Kidney epithelial cell (primary cell): ENCODE measurements around the gene KCNJ11. TPM values are rescaled to one million over a fixed set of nuclear protein-coding genes. Genes with fewer than 3 reads are reported as not detected.

ENCODE experiments used
- DNase-seq: peaks from one replicate; pipeline ENCODE4 v3.0.0-alpha.2; 2010; ENCODE audit warnings: low read depth
- H3K27me3 ChIP-seq: 2 replicates; pipeline ENCODE4 v1.6.0; 2011; ENCODE audit warnings: low read length; ENCODE audit not compliant: control insufficient read depth, insufficient read depth
- H3K36me3 ChIP-seq: 2 replicates; pipeline ENCODE4 v1.5.1; 2011; ENCODE audit warnings: low read length; ENCODE audit not compliant: control insufficient read depth, insufficient read depth
- H3K4me3 ChIP-seq: 2 replicates; pipeline ENCODE4 v1.5.1; 2011; ENCODE audit warnings: low read depth, mild to moderate bottlenecking, control low read depth, low read length
- total RNA-seq: library from RNA; depleted of rRNA; stranded (reverse); fragments of >200 nt; gene quantifications from 2 replicates; pipeline ENCODE4 v1.2.3, GENCODE V29; 2015
- TF ChIP-seq, protein P1 (sequence below): IDR thresholded peaks from 2 replicates; pipeline ENCODE4 v1.5.1; 2011; ENCODE audit warnings: mild to moderate bottlenecking, moderate library complexity, low read length, control low read depth, inconsistent platforms; ENCODE audit not compliant: insufficient read depth, poor library complexity, severe bottlenecking

KCNJ11 gene
- total RNA-seq, 1 donor from 2014 or later, result 1.3 TPM

DNA sequence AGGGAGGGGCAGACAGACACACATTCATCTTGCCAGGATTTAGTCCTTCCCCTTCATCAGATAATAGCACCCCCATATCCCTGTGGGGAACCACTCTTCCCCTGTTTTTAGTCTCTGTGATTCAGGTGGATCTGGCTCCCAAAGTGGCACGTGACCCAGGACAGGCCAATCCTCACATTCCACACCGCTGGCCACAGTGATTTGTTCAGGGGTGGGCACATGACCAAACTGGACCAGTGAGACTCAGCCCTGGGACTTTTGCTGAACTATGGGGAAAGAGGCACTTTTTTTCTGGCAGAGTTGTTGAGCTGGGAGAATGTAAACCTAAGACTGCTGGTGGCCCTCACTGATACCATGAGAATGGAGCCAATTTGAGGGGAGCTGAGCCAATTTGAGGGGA, 19.1 kb upstream of the KCNJ11 start:
- H3K4me3 ChIP-seq, result no peak overlapping the region
- H3K36me3 ChIP-seq, result no peaks in the 10 kb centered on the region
- no peak for DNase-seq
- H3K27me3 ChIP-seq, result peaks cover 14% of the 10 kb centered on the region
- TF ChIP-seq, protein P1, sequence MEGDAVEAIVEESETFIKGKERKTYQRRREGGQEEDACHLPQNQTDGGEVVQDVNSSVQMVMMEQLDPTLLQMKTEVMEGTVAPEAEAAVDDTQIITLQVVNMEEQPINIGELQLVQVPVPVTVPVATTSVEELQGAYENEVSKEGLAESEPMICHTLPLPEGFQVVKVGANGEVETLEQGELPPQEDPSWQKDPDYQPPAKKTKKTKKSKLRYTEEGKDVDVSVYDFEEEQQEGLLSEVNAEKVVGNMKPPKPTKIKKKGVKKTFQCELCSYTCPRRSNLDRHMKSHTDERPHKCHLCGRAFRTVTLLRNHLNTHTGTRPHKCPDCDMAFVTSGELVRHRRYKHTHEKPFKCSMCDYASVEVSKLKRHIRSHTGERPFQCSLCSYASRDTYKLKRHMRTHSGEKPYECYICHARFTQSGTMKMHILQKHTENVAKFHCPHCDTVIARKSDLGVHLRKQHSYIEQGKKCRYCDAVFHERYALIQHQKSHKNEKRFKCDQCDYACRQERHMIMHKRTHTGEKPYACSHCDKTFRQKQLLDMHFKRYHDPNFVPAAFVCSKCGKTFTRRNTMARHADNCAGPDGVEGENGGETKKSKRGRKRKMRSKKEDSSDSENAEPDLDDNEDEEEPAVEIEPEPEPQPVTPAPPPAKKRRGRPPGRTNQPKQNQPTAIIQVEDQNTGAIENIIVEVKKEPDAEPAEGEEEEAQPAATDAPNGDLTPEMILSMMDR, result no peak

DNA sequence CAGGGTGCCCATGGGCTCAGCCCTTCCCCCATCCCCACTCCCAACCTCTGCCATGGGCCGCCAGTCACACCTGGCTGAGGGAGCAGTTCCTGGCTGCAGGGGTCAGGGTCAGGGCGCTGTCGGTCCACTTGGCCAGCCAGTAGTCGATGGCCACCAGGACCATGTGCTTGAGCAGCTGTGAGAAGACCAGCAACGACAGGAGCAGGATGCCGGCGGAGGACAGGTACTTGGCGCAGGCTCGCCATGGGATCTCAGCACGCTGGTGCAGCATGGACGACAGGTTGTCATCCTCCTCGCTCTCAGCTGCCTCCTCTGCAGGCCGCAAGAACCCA, 18.3 kb upstream of the KCNJ11 start:
- Histone ChIP-seq H3K36me3 (no peaks in the 10 kb centered on the region), H3K4me3 (no peak overlapping the region), H3K27me3 (peaks cover 9% of the 10 kb centered on the region)
- TF ChIP-seq, protein P1, result no peak
- DNase-seq, result no peak

DNA sequence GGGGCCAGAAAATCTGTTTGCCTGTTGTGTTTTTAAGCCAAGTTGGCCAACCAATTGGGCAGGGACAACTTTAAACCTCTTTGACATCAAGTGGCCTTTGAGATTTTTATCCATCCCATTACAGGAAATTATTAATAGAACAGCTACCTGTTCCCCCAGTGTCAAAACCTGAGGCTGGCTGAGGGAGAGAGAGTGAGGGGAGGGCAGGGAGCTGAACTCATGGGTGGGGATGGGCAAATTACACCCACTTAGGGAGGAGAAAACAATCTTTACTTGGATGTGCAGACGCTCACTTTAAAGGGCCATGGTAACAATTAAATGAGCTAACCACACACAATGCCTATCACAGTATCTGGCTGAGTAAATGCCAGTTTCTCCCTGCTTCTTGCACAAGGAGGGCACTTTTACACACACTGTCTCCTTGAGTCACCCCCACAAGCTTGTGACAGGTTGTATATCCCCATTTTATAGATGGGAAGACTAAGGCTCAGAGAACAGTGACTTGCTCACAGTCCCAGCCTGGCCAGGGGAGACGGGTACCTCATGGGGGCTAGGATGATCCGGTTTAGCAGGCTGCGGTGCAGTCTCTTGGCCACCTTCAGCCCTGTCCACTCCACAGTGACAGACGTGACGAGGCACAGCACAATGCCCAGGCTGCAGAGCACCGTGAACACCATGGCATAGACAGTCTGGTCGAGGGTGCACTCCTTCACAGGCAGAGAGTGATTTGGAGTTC, 17.8 kb upstream of the KCNJ11 start:
- H3K4me3 ChIP-seq, result no peak overlapping the region
- H3K36me3 ChIP-seq, result no peaks in the 10 kb centered on the region
- DNase-seq, result no peak
- H3K27me3 ChIP-seq, result peaks cover 9% of the 10 kb centered on the region
- TF ChIP-seq, protein P1, result no peak

DNA sequence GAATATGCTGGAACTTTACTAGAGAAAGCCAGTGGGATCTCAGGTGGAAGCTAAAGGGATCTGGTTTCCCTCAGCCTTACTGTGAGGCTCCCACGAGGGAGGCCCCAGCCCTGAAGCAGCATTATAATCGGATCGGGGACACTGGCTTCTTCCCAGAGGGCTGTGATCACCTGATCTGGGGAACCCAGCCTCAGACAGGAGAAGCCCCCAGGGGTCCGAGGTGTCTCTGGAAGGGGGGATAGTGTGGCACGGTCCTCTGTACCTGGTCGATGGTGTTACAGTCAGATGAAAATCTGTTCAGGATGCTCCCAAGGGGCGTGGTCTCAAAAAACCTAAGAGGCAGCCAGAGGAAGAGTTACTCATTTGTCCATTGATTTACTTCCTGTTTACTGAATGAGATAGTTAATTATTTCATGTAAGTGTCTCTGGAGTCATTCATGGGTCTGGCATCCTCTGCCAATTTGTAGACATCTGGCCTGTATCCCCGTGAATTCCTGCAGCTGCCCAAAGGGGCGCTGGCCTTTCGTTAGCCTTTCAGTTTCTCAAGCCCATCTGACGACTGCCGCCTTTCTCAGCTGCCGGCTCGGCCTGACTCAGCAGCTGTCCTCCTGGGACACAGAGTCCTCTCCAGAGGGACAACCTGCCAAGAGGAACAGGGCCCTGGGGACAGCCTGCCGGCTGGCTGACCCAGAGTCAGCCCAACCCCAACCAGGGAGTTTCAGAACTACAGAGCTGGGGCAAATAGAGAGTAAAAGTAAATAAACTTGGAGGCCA, 17.0 kb upstream of the KCNJ11 start:
- H3K4me3 ChIP-seq, result no peak overlapping the region
- peaks cover 10% of the 10 kb centered on the region for H3K27me3 ChIP-seq
- DNase-seq, result no peak
- TF ChIP-seq, protein P1, result no peak
- H3K36me3 ChIP-seq, result no peaks in the 10 kb centered on the region

DNA sequence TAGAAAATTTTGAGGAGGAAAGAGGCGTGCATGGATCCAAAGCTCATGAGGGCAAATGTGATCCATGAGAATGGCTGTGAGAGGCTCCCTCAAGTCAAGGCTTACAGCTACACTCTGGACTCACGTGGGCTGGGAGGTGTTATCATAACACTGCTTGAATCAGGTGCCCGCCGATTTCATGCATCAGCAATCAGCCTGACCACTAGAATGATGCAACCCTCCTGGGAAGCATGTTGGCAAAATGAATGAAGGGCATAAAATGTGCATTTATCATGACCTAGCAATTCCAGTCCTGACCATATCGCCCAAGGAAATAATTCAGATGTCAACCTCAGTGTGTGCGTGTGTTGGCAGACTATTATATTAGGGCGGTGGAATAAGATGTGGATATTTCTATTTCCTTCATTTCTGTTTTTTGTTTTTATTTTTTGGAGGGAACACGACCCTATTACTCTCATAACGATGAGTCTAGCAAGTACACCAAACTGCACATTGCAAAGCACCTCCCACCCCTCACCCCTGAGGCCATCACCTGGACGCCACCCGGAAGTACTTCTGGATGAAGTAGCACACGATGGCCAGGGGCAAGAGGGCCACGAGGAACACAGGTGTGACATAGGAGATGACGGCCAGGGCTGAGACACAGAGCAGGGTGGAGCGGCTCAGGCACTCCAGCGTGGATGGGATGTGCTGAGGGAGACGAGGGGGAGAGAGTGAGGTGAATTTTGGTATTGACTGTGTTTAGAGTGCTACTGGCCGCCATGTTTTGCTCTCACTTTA, 15.7 kb upstream of the KCNJ11 start:
- DNase-seq, result peak; percentile 72
- no peak overlapping the region for H3K4me3 ChIP-seq
- H3K36me3 ChIP-seq, result no peaks in the 10 kb centered on the region
- H3K27me3 ChIP-seq, result peaks cover 16% of the 10 kb centered on the region
- TF ChIP-seq, protein P1, result no peak
